ENCODE results near the gene IL23R.

The IL23R gene

GRCh38 chr1:67239738-67240137 is 73.5 kb downstream of the IL23R start:
- no peak for DNase-seq (ENCODE audit: low spot score)

GRCh38 chr1:67241200-67241746 is 75.0 kb downstream of the IL23R start:
- DNase-seq (ENCODE audit: low spot score): no peak

- no peak for DNase-seq (ENCODE audit: low spot score)
Measured at GRCh38 chr1:67242016-67242415, 75.8 kb downstream of the IL23R start.

- peak; percentile 3 for DNase-seq (ENCODE audit: low spot score)
Measured at GRCh38 chr1:67250051-67250653, 83.9 kb downstream of the IL23R start.

- DNase-seq (ENCODE audit: low spot score): no peak
Measured at GRCh38 chr1:67256291-67257172, 90.3 kb downstream of the IL23R start.

GRCh38 chr1:67257173-67257535 is 90.9 kb downstream of the IL23R start:
- no peak for DNase-seq (ENCODE audit: low spot score)

- no peak for DNase-seq (ENCODE audit: low spot score)
Measured at GRCh38 chr1:67261680-67262079, 95.4 kb downstream of the IL23R start.

GRCh38 chr1:67262735-67263134 is 96.5 kb downstream of the IL23R start:
- DNase-seq (ENCODE audit: low spot score): no peak

- DNase-seq (ENCODE audit: low spot score): no peak
Measured at GRCh38 chr1:67264152-67264551, 97.9 kb downstream of the IL23R start.

GRCh38 chr1:67264899-67265298 is 98.6 kb downstream of the IL23R start:
- DNase-seq (ENCODE audit: low spot score): no peak

GRCh38 chr1:67269061-67269460 is 102.8 kb downstream of the IL23R start:
- DNase-seq (ENCODE audit: low spot score): no peak

GRCh38 chr1:67270541-67270940 is 104.3 kb downstream of the IL23R start:
- DNase-seq (ENCODE audit: low spot score): no peak

GRCh38 chr1:67273591-67273990 is 107.3 kb downstream of the IL23R start:
- DNase-seq (ENCODE audit: low spot score): no peak

- no peak for DNase-seq (ENCODE audit: low spot score)
Measured at GRCh38 chr1:67274623-67275325, 108.5 kb downstream of the IL23R start.

GRCh38 chr1:67280696-67281095 is 114.4 kb downstream of the IL23R start:
- DNase-seq (ENCODE audit: low spot score): no peak

- no peak for DNase-seq (ENCODE audit: low spot score)
Measured at GRCh38 chr1:67281244-67281643, 115.0 kb downstream of the IL23R start.

- no peak for DNase-seq (ENCODE audit: low spot score)
Measured at GRCh38 chr1:67285780-67286488, 119.7 kb downstream of the IL23R start.

- no peak for DNase-seq (ENCODE audit: low spot score)
Measured at GRCh38 chr1:67290236-67290635, 124.0 kb downstream of the IL23R start.

GRCh38 chr1:67294836-67295617 is 128.8 kb downstream of the IL23R start:
- no peak for DNase-seq (ENCODE audit: low spot score)

GRCh38 chr1:67298762-67299161 is 132.5 kb downstream of the IL23R start:
- DNase-seq (ENCODE audit: low spot score): no peak

- no peak for DNase-seq (ENCODE audit: low spot score)
Measured at GRCh38 chr1:67299296-67299695, 133.0 kb downstream of the IL23R start.

All from cerebellar cortex (tissue), 1 donor.